Effector CD8-positive, alpha-beta T cell (primary cell): ENCODE measurements around the gene CEP68.
"Not testable (repeated sequence)": the region's sequence is repeated elsewhere in the genome, so short reads cannot be mapped to it uniquely, and the experiment has no call there.

Experiments used
- DNase-seq: peaks from one replicate; lab custom pipeline; 2025; lab: John Stamatoyannopoulos, UW
- total RNA-seq, 4 experiments: gene quantifications; one replicate each; lab custom pipeline; 2026; lab: John Stamatoyannopoulos, UW

Gene CEP68
- total RNA-seq, result 33.9 to 79.6 (median 72.7) reads per million in 4 experiments

- peak; percentile 93 for DNase-seq
These were observed at the start of gene CEP68 for GRCh38 chr2:65056215-65057053. CEP68 (plus strand) TSS chr2:65056416; CDS start chr2:65069445, 13,029 bp downstream.

- no peak for DNase-seq
These were observed 42.4 kb upstream of the CEP68 start for GRCh38 chr2:65013776-65014175.

- no peak for DNase-seq
These were observed 40.5 kb upstream of the CEP68 start for GRCh38 chr2:65015731-65016130.

GRCh38 chr2:65016789-65017188, 39.4 kb upstream of the CEP68 start:
- no peak for DNase-seq

- no peak for DNase-seq
These were observed 38.9 kb upstream of the CEP68 start for GRCh38 chr2:65017335-65017734.

- no peak for DNase-seq
These were observed 38.1 kb upstream of the CEP68 start for GRCh38 chr2:65018141-65018582.

- DNase-seq, result no peak
These were observed 37.2 kb upstream of the CEP68 start for GRCh38 chr2:65019010-65019409.

- no peak for DNase-seq
These were observed 36.5 kb upstream of the CEP68 start for GRCh38 chr2:65019675-65020195.

- not testable (repeated sequence) for DNase-seq
These were observed 36.0 kb upstream of the CEP68 start for GRCh38 chr2:65020251-65020650.

GRCh38 chr2:65020943-65021528, 35.2 kb upstream of the CEP68 start:
- no peak for DNase-seq

- no peak for DNase-seq
These were observed 34.5 kb upstream of the CEP68 start for GRCh38 chr2:65021709-65022108.

- DNase-seq, result no peak
These were observed 34.0 kb upstream of the CEP68 start for GRCh38 chr2:65022189-65022588.

- DNase-seq, result no peak
These were observed 32.5 kb upstream of the CEP68 start for GRCh38 chr2:65023742-65024141.

GRCh38 chr2:65024149-65024829, 31.9 kb upstream of the CEP68 start:
- DNase-seq, result no peak

- no peak for DNase-seq
These were observed 30.6 kb upstream of the CEP68 start for GRCh38 chr2:65025453-65026123.

- DNase-seq, result no peak
These were observed 30.1 kb upstream of the CEP68 start for GRCh38 chr2:65026154-65026553.

- no peak for DNase-seq
These were observed 29.3 kb upstream of the CEP68 start for GRCh38 chr2:65026704-65027464.

- no peak for DNase-seq
These were observed 28.5 kb upstream of the CEP68 start for GRCh38 chr2:65027616-65028244.

- no peak for DNase-seq
These were observed 25.5 kb upstream of the CEP68 start for GRCh38 chr2:65030476-65031332.
